ENCODE results near the gene HTR3C.
A peak's percentile ranks its signal among the peaks of the same experiment; 100 is the strongest.
"Not testable (repeated sequence)": the region's sequence is repeated elsewhere in the genome, so short reads cannot be mapped to it uniquely, and the experiment has no call there.

HTR3C gene

GRCh38 chr3:184052767-184053166, at the start of gene HTR3C:
HTR3C (plus strand) TSS chr3:184053047; CDS start chr3:184053081, 34 bp downstream.
- DNase-seq = no peak

DNA sequence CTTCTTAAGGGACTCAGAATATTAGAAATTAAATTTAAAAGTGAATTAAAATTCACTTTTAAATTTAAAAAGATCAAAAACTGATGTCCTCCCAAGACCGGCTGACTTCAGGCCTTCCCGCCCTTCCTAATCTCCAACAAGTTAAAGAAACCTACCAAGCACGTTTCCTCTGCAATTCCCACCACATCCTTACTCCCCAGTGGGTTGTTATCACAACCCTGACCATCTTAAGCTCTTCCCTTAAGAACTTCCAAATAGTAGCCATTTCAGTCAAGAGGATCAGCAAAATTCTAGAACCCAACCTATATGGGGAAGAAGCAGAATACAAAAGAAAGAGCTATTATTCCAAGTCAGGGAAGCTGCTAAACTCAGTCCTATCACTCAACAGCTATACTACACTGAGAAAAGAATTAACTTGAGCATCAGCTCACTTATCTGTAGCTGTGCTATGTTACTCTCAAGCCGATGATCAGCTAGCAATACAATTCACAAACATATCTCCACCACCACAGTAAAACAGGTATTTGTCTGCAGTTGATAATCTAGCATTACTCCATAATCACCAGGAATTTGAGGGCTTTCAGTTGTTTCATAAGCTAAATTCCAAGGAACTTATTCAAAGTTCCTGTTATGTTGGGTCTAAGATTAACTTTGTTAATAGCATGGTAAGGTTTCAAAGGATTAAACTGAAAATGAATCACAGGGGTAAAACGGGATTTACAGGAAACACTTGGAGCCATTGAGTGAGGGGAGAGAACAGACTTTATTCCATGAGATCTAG, 49.5 kb upstream of the HTR3C start:
- DNase-seq = no peak

DNA sequence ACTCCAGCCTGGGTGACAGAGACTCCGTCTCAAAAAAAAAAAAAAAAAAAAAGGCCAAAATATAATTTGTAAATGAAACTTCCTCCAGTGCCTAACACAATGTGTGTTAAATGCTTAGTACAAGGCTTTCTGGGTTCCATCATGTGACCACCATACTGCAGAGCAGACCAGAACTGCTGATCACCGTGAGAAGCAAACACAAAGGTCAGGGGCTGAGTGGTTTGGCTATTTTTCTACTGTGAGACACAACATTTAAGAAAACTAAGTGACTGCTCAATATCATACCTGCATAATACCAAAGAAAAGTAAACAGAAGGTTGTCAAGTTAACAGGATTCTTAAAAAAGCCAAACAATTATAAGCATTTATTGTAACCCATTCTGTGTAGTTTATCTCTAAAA, 48.4 kb upstream of the HTR3C start:
- DNase-seq = no peak

DNA sequence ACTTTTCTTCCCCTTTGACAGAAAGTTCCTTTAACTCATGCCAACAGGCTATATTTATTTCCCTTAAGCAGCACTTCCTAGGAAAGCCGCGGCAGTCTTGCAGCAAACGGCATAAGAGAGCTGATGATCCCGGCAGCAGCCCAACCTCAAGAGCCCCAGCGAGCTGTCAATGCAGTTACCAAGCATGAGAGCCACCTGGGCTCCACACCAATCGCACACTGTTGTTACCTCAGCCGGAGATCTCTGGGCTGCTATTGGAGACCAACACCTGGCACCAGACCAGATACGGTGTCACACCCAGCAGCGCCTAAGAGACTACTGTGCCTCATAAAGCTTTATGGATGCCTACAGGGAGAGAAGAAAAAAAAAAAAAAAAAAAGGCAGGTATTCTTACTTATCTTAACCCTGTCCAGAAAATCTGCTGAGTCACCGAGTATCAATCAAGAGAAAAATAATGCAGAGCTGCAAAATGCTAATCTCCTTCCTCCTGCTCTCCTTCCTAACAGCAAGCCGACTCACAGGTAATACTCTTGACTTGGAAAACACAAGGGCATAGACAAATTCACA, 46.8 kb upstream of the HTR3C start:
- peak in 3 of 6 experiments; percentile 29 to 43 (median 36) for DNase-seq

- not testable (repeated sequence) for DNase-seq
Measured at GRCh38 chr3:184007143-184007813, 45.6 kb upstream of the HTR3C start.

DNA sequence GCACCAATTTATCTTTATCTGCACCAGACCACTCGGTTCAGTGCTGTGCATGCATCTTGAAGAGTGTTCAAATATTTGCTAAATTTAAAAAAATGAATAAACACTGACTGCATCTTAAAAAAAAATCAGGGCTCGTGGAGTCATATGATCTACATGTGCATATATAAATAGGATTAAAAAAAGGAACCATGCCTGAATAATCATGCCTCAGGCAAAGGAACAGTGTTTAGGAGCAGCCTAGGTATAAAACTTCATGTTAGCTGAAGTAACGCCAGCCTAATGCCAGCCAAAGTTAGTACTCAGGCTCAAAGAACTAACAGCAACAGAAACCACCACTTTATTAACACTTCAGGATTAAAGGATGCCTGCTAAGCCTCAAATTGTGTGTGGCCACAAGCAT, 44.7 kb upstream of the HTR3C start:
- no peak for DNase-seq

GRCh38 chr3:184011230-184011876, 41.5 kb upstream of the HTR3C start:
- no peak for DNase-seq

- DNase-seq = no peak
Measured at GRCh38 chr3:184011937-184012889, 40.6 kb upstream of the HTR3C start.

- DNase-seq = no peak
Measured at GRCh38 chr3:184015381-184016019, 37.3 kb upstream of the HTR3C start.

DNA sequence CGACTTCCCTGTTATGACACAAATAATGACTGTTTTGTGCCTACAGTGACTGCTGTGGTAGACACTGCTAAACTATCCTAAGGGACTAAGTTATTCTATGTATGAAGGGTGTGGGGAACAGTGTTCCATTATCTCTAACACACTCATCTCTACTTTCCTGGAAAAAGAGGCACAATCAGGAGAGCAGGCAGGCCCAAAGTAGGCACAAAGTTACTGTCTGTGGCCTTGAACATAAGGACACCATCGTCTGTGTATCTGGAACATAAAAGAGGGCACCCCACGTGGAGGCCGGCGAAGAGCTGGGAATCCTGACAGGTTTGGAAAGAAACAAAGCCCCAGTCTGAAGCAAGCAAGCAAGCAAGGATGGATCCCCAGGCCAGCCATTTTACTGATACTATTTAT, 36.7 kb upstream of the HTR3C start:
- no peak for DNase-seq

DNA sequence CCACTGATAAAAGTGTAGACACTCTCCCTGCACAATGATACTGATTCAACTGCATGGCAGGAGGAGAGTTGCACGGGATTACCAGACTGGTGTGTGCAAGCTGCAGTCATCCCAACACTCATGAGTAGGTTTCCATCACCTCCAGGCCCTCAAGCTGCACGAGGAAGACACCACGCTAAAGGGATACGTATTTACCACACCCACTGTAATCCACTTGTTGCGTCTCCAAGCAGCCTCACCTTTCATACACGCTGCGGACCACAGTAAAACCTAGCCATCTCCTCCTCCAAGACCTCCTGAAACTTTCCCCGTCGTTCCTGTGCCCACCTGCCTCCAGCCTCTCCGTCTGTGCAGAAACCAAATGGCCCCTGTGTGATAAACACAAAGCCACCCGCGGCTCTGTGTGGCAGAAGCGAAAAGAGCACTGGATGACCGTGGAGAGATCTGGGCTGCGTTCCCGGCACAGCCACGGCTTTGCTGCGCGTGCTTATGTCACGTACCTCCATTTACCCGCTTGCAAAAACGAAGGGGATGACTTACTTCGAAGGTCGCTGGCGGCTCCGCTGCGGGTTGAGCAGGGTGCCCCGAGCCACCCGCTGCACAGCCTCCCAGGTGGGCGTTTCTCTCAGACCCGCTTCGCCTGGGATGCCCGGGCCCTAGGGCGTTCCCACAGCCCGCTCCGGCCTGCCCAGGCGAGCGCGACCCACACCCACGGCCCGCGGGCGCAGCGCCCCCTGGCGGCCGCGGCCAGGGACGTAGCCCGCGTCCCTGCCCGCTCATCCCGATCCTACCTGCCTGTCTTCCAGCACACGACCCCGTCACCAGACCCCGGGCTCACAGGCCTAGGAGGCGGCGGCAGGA, 35.8 kb upstream of the HTR3C start:
- peak in 5 of 6 experiments; percentile 28 to 74 (median 68) for DNase-seq

- peak; percentile 62 to 81 (median 72) for DNase-seq
Measured at GRCh38 chr3:184017672-184018423, 35.0 kb upstream of the HTR3C start, which contains the start of gene ABCC5. ABCC5 (minus strand) TSS chr3:184017884; CDS start chr3:184014392, 3,492 bp downstream.

DNA sequence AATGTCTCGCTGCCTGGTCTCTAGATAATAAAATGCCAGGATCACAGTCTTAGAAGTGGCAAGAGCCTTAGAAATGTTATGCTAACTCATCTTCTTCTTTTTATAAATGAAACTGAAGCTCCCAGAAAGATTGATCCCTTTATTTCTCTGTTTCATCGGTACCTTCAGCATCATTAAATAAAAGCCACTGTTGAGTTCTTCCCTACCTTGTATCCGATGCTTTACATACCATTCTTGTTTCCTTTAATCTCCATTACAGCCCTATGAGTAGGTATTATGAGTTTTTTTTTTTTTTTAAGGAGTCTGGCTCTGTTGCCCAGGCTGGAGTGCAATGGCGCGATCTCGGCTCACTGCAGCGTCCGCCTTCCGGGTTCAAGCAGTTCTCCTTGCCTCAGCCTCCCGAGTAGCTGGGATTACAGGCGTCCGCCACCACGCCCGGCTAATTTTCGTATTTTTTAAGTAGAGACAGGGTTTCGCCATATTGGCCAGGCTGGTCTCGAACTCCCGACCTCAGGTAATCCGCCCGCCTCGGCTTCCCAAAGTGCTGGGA, 34.3 kb upstream of the HTR3C start:
- DNase-seq = no peak

GRCh38 chr3:184022323-184022722, 30.5 kb upstream of the HTR3C start:
- no peak for DNase-seq

GRCh38 chr3:184025256-184025655, 27.6 kb upstream of the HTR3C start:
- not testable (repeated sequence) for DNase-seq

GRCh38 chr3:184028275-184028890, 24.5 kb upstream of the HTR3C start:
- DNase-seq = not testable (repeated sequence)

DNA sequence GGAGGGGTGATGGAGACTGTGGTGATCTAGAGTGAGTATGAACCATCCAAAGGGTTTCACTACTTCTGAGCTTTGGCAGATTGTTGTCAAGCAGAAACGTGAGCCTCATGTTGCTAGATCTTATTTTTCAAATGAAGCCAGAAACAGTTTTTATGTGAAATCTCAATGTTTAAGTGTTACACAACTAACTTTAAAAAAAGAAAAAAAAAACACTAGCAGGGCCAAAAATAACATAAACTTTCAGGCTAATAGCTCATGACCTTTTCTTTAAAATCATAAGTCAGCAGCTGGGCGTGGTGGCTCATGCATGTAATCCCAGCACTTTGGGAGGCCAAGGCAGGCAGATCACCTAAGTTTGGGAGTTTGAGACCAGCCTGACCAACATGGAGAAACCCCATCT, 23.4 kb upstream of the HTR3C start:
- DNase-seq = no peak

DNA sequence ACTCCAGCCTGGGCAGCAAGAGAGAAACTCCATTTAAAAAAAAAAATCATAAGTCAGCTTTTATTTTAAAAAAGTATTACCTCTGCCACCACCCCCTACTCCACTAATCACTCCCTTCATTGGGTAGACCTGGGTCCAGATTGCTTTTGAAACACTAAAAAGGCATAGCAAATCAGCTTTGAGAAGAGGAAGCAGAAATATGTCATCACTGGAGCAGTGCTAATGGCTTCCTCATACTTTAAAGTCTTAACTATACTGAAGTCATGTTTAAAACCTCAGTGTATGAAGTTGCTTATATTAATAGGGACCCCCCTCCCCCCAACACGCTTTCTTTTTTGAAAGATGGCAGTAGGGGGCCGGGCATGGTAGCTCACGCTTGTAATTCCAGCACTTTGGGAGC, 22.3 kb upstream of the HTR3C start:
- DNase-seq = no peak

GRCh38 chr3:184031187-184031792, 21.6 kb upstream of the HTR3C start, which contains the start of gene HTR3D:
HTR3D (plus strand) TSS chr3:184031742; CDS start chr3:184031742, 0 bp downstream.
- no peak for DNase-seq

All from stimulated activated naive CD4-positive, alpha-beta T cell (primary cell).